DMS114 treated with DMSO at 0.1 percent for 48 hours (cell line): ENCODE data around the gene C15orf61.

Source experiments
- DNase-seq: peaks from one replicate; lab custom pipeline; 2025; ENCODE audit not compliant: unreplicated experiment; lab: John Stamatoyannopoulos, UW

The C15orf61 gene

DNA sequence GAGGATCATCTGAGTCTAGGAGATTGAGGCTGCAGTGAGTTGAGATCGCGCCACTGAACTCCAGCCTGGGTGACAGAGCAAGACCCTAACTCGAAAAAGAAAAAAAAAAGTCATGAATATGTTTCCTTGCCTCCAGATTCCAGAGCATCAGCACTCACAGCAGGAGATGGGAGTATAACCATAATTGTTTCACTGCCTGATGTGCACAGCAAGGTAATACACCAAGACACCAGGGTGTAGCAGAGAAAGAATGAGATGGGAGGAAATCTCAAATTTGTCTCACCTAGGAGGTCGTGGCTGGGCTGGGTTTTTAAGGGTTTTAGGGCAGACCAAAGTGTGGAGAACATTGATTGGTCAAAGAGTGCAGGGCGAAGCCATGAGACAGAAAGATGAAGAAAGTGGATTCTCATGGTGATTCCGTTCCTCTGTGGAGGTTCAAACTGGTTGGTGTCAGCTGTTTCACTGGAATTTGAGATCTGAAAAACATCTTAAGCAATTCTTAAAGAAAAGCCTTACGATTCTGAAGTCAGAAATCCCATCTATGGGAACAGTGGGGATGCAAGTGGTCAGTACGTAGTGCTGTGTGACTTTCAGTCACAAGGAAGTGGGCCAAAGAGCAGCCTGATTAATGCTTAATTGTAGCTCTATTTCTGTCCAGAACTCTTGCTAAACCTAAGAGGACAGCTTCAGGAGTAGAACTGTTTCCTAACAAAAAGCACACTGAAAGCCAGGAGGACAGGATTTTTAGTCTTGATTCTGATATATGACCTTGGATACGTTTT, 7.8 kb upstream of the C15orf61 start:
- DNase-seq: no peak

DNA sequence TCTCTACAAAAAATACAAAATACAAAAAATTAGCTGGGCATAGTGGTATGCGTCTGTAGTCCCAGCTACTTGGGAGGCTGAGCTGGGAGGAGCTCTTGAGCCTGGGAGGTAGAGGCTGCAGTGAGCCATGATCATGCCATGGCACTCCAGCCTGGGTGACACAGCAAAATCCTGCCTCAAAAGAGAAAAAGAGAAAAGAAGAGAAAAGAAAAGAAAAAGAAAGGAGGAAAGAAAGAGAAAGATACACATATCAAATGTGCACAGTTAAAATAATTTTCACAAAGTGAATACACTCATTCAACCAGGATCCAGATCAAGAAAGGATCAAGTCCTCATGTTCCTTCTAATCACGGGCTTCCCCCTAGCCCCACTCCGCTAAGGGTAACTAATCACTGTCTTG, 5.8 kb upstream of the C15orf61 start:
- no peak for DNase-seq

DNA sequence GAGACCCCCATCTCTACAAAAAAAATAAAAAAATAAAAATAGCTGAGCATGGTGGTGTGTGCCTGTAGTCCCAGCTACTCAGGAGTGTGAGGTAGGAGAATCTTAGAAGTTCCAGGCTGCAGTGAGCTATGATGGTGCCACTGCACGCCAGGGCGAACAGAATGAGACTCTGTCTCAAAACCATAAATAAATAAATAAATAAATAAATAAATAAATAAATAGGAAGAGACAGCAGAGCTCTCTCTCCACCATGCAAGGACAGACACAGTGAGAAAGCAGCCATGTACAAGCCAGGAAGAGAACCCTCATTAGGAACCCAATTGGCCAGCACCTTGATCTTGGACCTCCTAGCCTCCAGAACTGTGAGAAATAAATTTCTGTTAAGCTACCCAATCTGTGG, 5.4 kb upstream of the C15orf61 start:
- no peak for DNase-seq

DNA sequence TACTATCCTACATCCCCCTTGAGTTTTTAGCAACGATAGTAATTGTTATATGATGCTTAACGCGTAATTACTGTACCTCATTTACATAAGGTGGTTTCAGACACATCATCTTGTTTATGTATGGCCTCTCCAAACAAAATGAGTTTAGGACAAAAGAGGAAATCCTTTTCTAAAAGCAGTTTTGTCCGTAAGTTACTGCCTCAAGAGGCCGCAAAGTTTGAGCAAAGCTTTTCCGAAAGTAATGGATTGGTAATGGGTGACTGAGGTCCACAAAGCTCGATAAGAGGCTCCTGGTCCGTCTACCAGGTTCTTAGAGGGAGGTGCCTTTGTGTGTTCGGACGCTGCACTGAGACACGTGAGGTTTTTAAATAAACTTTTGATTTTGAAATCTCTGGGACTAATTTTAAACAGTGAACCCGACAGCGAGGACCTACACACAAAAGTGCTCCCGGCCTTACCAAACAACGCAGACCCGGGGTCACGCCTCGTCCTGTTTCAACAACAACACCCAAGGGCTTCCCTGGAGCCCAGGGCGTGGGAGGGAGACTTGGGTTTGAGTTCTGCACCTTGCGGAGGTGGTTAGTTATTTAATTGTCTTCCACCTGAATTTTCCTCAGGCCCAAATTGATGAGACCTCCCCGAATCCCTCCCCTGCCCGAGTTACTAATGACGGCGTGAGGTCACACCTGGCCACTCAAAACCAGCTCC, 456 bp upstream of the C15orf61 start:
- DNase-seq: peak; percentile 26

DNA sequence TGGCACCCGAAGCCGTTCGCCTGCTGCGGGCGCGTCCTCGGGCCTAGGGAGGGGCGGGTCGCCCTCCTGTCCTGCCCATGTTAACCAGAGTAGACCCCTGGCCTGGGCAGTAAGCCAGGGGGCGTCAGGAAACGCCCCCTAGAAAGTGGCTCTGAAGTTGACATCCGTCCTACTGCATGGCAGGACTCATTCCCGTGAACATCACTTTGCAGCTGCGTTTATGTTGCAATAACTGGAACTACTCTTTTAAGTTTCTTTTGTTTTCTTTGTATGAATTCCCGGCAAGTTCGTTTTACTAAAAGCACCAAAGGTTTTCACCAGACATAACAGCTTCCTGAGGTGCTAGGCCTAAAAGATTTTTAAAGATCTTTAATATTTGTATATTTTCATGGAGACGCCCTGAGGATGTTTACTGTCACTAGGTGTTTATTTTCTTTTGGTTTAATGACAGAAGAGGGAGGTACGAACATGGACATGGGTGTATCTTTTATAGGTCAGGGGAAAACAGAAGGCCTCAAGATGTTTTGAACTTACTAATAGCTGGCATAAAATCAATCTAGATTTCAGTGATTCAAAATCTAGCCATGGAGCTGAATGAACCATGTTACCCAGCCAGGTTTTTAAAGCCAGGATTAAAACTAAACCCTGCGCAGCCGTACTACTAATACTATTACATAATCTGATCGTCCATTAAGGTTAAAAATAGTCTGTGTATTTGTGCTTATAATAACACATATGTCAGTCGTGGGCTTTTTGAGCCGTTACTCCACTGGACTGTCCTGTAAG, 1.0 kb downstream of the C15orf61 start:
- peak; percentile 35 for DNase-seq

DNA sequence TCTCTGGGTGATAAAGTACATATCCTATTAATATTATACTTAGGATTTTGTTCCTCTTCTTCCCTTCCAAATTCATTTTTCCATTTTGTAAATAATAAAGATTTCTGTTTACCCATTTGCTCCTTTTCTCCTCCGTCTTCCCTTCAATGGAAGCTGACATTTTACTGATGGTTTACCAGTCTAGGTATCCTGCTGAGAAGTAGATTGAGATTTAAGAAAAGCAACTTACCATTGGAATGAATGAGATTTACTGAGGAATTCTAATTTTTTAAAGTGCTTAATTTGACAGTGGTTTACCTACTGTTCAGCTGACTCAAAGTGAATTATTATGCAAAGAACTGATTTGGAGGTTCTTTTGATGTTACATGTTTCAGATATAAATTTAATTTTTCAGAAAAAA, 2.4 kb downstream of the C15orf61 start:
- no peak for DNase-seq

DNA sequence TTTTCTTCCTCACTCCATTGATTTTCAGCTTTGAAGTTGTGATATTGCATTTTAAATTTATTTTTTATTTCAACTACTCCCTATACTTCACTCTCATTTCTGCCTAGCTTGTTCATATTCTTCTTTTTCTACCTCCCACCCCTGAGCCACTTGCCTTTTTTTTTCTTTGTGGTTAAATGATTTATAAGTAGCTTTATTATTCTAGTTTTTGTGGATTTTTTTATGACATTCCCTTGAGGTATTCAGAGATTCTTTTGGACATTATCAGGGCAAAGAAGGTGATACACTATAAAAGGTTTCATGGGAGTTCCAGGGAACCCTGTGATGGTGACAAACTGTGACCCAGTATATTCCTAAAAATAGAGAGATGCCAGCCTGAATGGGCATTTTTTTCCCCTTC, 3.3 kb downstream of the C15orf61 start:
- no peak for DNase-seq

DNA sequence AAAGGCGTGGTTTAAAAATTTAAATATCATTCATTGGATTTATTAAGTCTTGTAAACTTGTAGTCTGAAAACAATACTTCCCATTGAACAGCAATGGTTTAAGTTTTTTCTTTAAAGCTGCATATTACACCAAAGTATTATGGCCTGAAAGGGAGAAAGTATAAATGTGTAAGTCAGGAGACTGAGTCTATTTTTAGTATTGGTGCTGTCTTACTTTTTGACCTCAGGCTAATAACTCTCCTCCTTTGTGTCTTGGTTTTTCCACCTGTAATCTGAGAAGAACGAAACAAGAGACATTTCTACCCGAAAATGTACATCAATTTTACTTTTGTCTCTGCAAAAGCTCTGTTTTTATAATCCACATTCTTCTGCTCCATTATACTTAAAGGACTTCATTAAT, 7.6 kb downstream of the C15orf61 start:
- no peak for DNase-seq

DNA sequence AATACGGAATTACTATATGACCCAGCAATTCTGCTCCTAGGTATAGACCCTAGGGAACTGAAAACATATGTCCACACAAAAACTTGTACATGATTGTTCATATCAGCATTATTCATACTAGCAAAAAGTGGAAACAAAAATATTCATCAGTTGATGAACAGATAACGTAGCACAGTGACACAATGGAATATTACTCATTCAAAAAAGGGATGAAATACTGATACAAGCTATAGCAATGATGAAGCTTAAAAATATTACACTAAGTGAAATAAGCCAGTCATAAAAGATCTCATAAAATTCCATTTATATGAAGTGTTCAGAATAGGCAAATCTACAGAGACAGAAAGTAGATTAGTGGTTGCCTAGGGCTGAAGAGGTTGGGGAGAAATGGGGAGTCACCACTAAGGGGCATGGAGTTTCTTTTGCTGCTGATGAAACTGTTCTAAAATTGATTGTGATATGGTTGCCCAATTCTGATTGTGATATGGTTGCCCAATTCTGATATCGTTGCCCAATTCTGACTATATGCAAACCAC, 10.5 kb downstream of the C15orf61 start:
- DNase-seq: no peak

DNA sequence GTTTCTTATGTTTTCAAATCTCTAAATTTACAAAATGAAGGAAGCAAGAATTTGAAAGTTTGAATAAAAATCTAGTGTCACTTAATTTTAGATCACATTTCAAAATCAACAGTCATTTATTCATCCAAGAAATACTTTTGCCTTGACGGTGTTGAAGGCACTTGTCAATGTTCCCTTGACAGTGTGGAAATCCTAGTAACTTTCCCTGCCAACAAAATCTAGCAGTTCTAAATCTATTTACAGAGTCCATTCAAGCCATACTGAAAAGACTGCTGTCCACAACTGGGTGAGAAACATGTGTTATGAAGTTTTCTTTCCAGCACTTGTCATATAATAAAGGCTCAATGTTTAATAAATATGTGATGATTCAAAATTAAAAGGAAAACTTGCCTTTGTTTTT, 12.9 kb downstream of the C15orf61 start:
- no peak for DNase-seq

DNA sequence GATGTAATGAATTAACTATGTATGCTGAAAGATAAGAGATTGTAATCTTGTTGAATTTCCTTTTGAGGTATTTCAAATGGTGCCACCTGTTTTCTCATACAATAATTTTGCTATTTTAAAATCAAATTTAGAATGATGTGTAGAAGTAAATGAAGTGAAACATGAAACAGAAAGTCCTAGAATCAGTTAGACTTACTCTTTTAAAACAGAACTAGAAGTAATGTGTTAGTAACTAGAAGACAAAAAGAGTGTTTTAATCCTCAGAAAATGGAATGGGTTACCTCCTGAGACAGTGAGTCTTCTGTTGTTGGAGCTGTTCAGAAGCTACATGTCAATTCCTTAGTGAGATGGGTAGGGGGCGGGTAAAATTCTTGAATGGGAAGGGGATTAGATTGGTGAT, 13.4 kb downstream of the C15orf61 start:
- DNase-seq: no peak

DNA sequence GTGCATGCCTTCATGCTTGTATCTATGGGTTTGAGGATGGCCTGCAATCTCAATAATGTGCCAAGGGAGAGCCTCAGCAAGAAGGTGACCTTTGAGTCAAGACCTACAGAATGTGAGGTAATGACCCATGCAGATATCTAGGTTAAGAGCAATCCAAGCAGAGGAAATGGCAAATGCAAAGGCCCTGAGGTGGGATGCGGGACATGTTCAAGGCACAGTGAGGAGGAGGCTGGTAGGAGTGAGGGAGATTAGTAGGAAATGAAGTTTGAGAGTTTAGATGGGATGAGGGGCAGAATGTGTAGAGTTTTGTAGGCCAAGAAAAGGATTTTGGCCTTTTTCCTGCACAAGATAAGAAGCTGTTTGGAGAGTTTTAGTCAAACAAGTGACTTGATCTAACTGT, 16.8 kb downstream of the C15orf61 start:
- DNase-seq: no peak

DNA sequence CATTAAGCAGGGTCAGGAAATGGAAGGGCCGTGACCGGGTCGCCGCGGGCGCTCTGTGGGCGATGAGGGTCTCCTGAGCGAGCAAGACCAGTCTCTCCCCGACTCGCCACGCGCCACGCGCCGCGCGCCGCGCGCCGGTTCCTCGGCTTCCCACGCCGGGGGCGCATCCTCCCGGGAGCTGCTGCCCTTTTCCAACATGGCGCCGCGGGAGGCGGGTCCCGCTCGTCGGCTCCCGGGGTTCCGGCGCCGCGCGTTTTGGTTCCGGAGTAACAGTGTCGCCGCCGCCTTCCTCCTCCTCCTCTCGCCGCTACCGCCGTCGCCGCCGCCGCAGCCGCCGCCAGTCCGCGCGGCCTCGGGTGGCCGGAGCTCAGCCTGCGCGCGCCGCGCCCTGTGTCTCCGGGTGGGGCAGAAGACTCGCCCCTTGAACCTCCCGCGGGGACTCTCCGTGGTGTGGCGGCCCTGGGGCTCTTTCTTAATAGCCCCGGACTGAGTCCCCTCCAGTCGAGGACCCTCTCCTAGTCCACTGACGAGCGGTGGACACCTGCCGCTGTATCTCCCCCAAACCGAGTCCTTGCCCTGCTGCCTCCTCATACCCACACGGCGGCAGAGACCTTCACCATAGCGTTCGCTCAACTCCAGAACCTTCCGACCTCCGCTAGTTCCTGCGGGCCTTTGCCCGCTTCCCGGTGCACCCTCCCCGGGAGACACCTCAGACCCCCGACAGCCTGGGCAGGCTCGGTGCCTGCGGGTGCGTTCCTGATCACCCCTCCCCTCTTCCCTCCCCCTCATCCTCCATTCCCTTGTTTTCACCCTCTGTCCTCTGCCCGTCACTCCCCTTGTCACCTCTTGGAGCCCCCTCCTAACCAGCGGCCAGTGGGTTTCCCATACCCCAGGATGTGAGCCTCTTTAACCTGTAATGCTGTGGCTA, 21.8 kb downstream of the C15orf61 start, which contains the start of gene MAP2K5:
Gene MAP2K5 (plus strand): TSS at position 284 of the 928 bp plus-strand sequence. CDS start 633 bp downstream, at position 917.
- peak; percentile 57 for DNase-seq

DNA sequence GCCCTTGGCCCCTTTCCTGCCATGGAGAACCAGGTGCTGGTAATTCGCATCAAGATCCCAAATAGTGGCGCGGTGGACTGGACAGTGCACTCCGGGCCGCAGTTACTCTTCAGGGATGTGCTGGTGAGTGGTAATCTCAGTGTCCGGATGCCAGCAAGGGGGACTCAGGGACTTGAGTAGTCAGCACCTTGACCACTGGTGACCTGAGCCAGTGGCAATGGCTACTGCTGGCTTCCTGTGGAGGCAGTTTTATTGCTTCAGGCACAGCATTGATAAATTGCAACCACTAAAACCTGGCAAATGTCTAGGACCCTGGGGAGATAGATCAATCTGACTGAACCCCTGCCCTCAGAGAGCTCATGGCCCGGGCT, 22.4 kb downstream of the C15orf61 start:
- no peak for DNase-seq

DNA sequence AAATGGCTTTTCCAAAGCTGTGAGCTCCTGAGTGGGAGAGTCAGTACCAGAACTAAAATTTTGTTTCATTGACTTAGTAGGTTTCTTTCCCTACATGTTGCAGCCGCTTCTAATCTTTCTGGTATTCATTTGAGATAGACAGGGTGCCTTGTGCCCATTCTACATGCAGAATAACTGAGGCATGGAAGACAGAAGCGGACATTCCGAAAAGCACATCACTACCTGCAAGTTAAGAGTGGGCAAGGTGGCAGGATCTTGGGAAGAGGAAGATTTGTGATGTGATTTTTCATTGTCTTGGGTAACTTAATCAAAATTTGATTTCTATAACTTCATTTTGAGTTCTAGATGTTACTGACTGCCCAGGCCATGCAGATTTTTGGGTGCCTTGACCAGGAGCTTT, 23.5 kb downstream of the C15orf61 start:
- DNase-seq: no peak

DNA sequence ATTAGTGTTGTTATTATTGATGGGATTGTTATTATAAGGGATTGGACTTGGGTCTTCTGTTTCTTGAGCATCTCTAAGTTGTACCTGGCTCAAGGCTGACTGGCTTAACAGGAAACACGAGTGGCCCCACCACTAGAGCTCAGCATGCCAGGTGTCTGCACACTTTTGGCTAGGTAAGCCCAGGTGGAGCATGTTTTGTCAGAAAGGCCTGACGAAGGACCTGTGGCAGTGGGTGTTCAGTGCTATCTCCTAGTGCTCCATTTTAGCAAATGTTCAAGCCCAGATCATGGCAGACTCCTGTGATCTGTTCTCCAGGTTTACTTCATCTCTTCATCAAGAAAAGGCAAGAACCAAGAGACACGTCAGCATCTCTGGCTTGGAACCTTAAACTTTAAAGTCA, 24.9 kb downstream of the C15orf61 start:
- DNase-seq: no peak

DNA sequence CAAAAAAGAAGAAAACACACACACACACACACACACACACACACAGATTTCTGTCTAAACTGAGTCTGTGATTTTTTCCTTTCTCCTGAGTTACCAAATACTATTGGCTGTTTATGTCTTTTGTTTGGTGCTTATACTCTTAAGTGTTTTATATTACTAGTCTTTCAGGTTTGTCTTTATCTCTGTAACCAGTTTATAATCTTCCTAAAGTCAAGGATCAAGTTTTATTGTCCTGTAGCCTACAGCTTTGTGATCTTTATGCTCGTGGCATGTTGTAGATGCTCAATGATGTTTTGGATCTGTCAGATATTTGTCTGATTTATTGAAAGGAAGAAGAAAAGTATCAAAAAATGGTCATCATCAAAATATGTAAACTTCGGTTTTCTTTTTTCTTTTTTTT, 26.1 kb downstream of the C15orf61 start:
- DNase-seq: no peak

DNA sequence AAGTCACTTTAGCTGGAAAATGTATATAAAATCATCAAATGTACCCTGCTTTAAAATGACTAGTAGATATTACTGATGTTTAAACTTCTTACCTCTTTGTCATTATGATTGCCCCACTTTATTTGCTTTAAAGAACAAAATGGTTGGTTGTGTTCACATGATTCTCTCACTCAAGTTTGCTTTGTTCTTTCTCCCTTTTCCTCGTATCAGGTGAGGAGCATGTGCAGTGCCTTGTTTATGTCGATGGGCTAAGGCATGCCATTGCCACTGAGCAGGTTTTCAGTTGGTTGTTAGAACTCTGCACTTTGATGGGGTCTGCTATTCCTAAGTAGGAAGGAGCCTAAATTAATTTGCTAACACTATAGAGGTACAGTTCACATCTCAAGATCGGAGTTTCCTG, 26.9 kb downstream of the C15orf61 start:
- no peak for DNase-seq

DNA sequence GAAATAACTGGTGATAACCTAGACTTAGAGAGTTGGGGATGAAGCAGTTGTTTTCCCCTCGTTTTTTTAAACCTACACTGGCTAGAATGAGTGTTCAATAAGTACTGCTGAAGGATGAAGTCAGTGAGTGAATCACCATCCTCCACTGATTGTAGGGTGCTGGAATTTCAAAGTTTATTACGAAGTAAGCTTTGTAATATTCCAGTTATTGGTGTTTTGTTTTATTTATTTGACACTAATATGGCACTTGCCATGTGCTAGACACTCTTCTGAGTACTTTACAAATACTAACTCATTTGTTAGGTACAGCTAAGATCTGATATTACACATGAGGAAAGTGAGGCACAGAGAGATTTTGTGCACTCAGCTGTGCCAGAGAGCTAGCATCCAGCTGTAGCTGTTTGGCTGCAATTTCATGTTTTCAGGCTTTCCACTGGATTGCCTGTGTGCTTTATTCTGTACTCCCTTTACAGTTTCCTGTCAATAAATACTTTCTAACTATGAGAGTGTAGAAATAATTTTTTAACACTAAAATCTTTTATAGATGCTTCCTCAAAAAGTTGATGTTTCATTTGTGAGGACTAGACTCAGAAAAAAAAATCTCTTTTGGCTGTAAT, 27.4 kb downstream of the C15orf61 start:
- DNase-seq: no peak
